Hematopoietic multipotent progenitor cell (in vitro differentiated cells): ENCODE data around the gene TOP2A. TPM values are rescaled to one million over a fixed set of nuclear protein-coding genes. Genes with fewer than 3 reads are reported as not detected.

Experiments used
- DNase-seq, 3 donors: peaks; one replicate each; pipeline ENCODE4 v3.0.0-alpha.2; 2011 to 2015; ENCODE audit warnings: low read depth in 2 of 3, low spot score in 2 of 3
- small RNA-seq: library from RNA; depleted of rRNA; stranded (forward); fragments of <200 nt; gene quantifications from one replicate; pipeline ENCODE3, GENCODE V24; 2012
- total RNA-seq: library from RNA; depleted of rRNA; stranded (reverse); fragments of >200 nt; gene quantifications from one replicate; pipeline ENCODE4 v1.2.3, GENCODE V29; 2012

The TOP2A gene
- total RNA-seq, 1 donor = 2.4 TPM

GRCh38 chr17:40338941-40339649, 78.6 kb downstream of the TOP2A start:
- peak in 1 of 3 donors; percentile 78 for DNase-seq

Small RNAs within 50 kb of the gene (small RNA-seq; reads per million reads assigned to genes)
- not detected for gene RF00019
- gene RNA5SP441 = not detected

Other genes with a start within 250 kb of the TOP2A start
- 1.1 TPM for gene RAPGEFL1, start 240.4 kb downstream of the TOP2A start, total RNA-seq
- gene WIPF2, start 198.6 kb downstream of the TOP2A start, total RNA-seq = 4.6 TPM
- gene CDC6, start 130.0 kb downstream of the TOP2A start, total RNA-seq = 4.0 TPM
- 40.9 TPM for gene RARA, start 108.7 kb downstream of the TOP2A start, total RNA-seq
- gene GJD3, start 53.2 kb downstream of the TOP2A start, total RNA-seq = 0.27 TPM
- 1.3 TPM for gene IGFBP4, start 25.6 kb upstream of the TOP2A start, total RNA-seq
- gene TNS4, start 83.7 kb upstream of the TOP2A start, total RNA-seq = under 0.01 TPM
- 4.6 TPM for gene CCR7, start 147.6 kb upstream of the TOP2A start, total RNA-seq
- gene SMARCE1, start 229.9 kb upstream of the TOP2A start, total RNA-seq = 46.6 TPM
- not detected for gene KRT222, start 247.3 kb upstream of the TOP2A start, total RNA-seq